ENCODE measurements around the gene MIEF1.
"Not testable (repeated sequence)": the region's sequence is repeated elsewhere in the genome, so short reads cannot be mapped to it uniquely, and the experiment has no call there.

MIEF1 gene

DNA sequence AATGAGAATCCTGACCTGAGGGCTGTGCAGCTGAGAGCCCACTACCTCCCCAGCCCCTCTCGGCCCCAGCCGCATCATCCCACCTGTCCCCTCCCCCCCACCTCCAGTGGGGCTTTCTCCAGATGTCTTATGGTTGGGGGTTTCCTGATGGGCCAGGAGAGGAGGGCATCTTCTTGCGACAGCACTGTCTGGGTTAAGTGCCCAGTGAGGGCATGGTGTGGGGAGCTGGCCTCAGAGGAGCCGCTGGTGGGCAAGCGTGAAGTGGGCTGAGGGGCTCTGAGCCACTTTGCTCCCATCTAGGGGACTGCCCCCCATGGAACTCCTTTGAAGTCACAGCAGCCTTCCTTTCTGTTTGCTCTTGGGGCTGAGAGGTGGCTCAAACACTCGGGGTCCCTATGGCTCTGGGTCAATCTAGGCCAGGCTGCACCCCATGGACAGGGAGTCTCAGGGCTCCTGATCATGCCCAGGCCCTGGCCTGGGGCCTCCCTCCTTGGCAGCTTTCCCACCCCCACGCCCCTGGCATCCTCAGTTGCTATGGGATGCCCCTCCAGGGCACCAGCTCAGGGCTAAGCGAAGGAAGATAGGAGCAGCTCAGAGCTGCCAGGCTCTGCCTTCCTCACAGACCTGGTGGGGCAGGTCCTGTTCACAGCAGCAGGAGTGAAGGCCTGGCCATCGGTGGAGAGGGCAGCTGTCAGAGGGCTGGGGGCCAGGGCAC is 11.0 kb upstream of the MIEF1 start:
- DNase-seq: peak; percentile 23

DNA sequence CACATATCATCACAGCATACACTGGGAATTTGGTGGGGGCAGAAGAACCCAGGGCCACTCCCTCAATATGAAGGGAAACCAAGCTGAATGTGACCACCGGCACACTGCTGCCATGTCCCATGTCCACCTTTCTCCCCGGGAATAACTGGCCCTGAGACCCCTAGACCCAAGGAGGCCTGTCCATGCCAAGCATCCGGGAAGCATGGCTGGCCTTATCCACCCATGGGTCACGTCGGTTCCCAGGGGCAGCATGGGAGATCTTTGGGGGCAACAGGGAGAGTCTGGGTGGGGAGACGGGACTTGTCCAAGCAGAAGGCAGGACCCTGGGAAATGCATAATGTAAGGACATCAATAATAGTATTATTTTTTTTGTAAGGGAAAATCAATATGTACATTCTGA is 10.4 kb upstream of the MIEF1 start:
- no peak for DNase-seq

DNA sequence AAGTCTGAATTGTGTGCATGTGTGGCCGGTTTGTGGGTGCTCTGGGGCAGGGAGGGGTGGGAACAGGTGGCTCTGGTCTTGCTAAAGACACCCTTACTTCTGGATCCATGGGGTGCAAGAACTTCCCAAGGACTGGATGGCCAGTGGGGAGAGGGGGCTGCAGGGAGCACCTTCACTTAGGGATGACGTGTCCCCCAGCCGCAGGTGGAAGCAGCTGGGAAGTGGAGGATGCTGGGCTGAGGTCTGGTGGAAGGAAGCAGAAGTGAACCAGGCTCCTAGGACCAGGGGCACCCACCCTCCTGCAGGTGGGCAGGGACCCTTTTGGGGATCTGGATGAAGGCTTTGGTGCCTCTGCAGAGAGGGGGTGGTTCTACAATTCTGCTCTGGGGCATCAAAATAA is 9.9 kb upstream of the MIEF1 start:
- DNase-seq: no peak

DNA sequence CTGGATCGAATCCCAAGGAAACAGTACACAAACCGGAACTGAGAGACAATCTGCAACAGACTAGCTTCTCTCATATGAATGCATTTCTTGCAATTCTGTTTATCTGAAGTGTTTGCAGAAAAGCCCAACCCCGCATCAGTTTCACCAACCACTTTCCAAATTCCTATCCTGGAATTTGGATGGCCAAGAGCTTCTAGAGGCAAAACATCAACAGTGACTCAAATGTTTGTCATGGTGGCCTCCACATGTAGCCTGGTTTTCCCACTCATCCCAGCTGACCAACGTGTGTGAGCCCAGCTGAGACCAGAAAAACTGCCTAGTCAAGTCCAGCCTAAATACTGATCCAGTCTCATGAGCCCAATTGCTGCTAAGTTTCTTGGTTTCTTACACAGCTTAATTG is 8.3 kb upstream of the MIEF1 start:
- DNase-seq: no peak

DNA sequence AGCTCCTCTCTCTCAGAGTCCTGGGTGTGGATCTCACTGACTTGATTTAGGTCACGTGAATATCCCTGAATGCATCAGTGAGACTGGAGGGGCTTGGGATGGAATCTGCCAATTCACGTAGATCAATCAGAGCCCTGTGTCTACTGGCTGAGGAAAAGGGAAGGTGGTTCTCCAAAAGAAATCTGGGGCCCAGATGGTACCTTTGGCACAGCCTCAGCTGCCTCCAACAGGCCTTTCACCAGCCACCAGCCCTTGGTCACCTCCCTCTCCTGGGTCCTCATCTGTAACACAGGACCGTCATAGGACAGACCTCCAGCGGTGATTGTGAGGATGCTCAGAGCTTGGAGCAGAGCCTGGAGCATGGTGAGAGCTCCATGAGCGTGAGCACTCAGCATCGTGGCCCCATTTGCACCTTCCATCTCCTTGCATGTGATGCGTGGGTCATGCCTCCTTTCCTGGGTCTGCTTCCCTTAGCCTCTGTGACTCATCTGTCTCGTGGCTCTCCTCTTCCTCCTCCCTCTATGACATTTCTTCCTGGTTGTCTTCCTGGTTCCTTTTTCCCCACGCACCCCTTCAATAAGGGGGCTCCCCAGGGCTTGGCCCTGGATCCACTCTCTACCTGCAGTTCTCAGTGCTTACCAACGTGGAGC is 7.5 kb upstream of the MIEF1 start:
- no peak for DNase-seq

DNA sequence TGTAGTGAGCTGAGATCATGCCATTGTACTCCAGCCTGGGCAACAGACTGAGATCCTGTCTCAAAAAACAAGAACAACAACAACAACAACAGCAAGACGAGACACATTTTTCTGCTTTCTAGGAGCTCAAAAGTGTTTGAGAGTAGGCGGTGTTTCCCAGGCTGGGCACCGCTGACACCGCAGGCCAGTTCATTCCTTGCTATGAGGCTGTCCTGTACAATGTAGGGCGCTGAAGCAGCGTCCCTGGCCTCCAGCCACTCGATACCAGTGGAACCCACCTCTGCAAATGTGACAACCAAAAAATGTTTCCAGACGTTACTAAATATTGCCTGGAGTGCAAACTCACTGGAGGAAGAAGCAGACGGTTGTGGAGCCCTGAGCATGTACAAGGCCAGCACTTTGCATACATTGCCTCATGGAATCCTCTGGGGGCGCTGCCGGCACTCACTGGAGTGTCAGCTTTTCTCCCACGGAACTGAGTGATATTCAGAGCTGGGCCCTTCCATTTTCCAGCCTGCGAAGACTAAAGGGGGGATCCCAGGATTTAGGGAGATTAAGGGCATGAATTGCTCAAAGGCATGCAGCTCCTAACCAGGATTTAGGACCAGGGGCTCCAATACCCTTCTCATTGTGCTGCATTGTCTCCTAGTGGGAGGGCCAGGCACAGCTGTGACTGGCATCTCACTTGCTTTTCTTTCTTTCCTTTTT is 5.8 kb upstream of the MIEF1 start:
- peak; percentile 73 for DNase-seq

DNA sequence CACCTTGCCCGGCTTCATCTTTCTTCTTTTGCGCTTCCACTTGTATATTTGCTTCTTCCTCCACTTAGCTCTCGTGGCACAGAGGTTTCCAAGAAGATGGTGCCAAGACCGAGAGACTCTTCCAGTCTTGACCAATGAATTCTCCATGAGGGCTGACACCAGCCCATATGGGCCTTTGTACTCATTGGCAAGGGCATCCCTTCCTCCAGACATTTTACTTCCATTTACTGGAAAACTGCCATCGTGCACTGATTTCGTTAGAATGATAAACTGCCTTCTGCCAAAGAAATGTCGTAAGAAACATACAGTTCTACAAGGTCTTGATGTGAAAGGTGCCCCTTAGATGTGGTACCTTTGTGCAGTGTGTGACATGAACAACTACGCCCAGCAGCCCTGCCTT is 4.7 kb upstream of the MIEF1 start:
- DNase-seq: no peak

DNA sequence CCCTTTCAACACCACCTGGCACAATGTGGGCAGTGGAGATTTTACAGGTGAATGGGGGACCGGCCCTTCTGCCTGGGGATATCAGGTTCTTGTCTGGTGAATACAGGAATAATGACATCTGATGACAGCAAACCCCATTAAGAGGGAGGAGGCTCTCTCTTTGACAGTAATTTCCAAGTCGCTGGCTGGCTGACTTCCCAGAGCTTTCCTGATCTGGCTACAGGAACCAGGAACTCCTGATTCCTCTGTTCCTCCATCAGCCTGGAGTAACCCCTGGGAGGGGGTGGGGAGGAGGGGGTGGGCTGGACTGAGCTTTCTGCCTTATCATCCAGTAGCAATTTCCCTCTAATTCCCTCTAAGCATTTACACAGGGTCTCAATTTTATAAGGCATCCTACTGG is 3.7 kb upstream of the MIEF1 start:
- no peak for DNase-seq

DNA sequence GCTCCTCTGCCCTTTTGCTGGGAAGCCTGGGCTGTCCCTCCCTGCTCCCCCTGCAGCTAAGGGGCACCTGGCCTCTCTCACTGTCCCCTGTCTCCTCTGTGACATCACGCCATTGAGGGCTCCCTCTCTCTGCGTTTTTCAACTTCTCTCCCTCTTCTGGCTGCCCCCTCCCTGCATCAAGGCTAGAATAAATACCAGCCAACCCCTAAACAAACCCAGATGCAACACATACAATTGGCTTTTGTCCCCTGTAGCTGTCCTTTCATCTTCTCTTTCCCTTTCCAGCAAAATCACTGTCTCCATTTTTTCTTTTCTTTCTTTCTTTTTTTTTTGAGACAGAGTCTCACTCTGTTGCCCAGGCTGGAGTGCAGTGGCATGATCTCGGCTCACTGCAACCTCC is 3.3 kb upstream of the MIEF1 start:
- DNase-seq: no peak

DNA sequence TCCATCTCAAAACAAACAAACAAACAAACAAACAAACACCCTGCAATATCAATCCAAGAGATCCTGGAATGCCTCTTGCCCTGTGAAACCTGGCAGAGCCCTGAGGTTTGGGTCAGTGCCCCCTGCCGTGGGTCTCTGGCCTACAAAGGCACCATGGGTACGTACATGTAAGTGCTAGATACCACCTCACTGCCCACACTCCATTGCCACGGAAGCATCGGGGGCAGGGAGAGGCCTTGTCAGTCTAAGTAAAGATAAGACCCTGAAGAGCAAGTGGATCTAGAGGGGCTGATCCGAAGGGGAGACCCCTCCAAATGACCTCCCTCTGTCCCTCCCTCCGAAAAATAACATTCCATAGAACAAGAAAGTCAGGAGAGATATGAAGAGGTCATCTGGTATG is 2.0 kb upstream of the MIEF1 start:
- DNase-seq: no peak

DNA sequence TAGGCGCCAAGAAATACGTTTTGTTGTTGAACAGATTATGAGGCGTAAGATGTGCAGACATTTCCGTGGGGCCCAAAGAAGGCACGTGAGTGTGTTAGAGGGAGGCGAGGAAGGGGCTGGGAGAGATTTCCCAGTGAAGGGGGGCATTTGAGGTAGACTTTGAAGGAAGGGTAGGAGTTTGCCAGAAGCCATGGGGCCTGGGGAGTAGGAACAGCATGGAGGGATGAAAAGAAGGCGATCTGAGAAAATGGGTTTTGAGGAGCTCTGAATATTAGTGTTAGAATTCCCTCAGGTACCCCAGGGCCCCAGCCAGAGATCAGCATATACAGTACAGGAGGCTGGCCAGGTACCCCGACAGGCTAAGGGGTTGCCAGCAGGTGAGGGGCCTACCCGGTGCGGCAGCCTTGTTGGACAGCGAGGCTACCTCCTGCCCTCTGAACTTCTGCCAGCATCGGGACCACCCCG is 414 bp upstream of the MIEF1 start:
- no peak for DNase-seq

DNA sequence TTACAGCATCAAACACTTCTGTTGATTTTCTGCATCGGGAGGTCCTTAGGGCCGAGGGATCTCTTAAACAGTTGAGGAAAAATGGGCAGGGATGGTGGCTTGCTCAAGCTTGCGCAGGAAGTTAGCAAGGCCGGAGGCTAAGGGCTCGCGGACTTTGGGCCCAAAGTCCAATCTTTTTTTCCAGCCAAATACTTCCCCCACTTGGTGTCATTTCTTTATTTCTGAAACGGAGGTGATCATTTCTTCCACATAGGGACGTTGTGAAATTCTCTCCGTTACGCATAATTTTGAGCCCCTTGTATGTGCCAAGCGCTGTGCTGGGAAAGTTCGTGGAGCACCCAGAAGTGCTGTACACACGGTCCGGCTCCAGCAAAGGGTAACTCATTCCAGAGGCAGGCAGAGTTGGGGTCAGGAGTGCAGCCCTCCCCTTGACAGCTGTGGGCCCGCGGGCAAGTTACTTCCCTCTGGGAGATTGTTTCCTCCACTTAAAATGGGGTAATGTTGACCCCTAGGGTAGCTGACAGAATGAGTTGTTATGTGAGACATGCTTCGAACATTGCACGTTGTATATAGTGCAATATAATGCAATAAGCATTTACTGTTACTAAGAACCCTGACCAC is 809 bp downstream of the MIEF1 start:
- no peak for DNase-seq

DNA sequence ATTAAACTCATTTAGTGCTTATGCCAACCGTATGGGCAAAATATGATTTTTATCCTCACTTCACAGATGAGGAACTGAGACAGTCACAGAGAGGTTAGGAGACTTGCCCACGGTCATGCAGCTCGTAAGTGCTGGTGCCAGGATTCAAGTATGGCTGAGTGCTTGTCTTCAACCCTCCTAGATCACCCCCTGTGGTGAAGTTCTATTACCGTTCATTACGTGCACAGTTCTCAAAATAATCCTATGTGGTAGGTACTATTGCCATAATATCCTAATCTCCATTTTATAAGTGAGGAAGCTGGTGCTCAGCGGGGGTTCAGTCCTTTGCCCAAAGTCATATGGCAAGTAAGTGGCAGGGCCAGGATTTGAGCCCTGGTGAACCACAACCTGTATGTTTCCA is 1.5 kb downstream of the MIEF1 start:
- DNase-seq: no peak

DNA sequence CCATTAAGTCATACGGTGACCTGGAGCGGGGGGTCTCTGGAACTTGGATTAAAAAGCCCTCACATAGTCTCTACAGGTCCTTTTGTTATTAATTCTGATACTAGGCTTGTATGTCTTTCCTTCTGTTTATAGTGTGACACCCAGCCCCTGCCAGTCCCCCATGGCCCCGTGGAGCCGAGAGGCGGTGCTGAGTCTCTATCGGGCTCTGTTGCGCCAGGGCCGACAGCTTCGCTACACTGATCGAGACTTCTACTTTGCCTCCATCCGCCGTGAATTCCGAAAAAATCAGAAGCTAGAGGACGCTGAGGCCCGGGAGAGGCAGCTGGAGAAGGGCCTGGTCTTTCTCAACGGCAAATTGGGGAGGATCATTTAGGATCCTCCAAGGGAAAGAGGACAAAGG is 2.0 kb downstream of the MIEF1 start:
- DNase-seq: no peak

DNA sequence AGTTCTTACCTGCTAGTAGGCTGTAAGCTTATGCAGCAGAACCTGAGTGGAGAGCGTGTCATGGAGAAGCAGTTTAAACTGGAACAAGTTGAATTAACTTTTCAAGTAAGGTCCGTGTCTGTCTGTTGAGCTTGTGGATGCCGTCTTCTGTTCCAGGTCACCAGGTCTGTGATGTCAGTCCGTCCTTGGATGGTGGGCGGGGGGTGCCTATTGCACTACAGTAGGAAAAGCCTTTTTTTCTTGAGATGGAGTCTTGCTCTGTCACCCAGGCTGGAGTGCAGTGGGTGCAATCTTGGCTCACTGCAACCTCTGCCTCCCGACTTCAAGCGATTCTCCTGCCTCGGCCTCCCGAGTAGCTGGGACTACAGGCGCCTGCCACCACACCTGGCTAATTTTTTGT is 4.9 kb downstream of the MIEF1 start:
- DNase-seq: not testable (repeated sequence)

DNA sequence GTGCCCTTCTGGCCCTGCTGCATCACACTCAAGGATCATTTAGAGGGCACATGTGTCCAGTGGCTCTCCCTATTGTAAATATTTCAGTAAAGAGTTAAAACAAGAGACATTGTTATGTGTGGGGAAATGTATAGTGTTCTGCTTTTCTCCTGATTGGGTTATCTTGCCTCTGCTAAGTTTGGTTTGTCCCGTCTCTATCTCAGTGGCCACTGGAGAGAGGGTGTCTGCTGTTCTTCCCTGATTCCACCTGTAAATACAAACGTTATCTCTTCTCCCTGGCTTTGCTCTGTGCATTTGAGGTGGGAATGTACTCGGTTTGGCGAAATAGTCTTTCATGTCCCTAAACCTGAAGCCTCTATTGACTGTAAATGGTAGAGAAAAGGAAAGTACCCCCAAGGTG is 6.3 kb downstream of the MIEF1 start:
- DNase-seq: no peak

DNA sequence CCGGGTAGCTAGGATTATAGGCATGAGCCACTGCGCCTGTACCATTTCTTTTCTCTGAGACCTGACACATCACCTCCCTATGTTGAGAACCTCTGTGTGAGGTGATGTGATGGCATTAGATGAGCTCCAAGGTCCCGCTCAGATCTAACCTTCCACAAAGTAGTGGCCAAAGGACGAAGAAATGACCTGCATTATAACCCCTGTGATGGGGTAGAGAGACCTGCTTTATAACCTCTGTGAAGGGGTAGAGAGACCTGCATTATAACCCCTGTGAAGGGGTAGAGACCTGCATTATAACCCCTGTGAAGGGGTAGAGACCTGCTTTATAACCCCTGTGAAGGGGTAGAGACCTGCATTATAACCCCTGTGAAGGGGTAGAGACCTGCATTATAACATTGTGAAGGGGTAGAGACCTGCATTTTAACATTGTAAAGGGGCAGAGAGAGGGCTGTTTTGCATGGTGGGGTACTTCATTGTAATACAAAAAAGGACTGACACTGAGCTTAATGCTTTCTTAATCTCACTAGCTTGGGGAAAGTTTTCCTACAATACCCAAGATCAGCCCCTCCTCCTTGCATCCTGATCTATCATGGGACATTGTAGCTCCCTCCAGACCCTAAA is 8.5 kb downstream of the MIEF1 start:
- no peak for DNase-seq

DNA sequence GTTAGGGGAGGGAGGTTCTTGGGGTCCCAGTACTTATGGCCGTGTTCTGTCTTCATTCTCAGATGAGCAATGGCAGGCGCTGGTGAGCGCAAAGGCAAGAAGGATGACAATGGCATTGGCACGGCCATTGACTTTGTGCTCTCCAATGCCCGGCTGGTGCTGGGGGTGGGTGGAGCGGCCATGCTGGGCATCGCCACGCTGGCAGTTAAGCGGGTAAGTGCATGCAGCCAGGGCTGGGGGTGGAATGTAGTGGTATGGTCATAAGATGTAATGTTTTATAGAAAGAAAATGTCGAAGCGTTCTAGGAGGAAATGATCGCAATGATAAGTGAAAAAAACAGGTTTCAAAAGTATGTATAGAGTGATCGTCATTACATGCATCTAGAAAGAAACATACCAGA is 9.1 kb downstream of the MIEF1 start:
- no peak for DNase-seq

DNA sequence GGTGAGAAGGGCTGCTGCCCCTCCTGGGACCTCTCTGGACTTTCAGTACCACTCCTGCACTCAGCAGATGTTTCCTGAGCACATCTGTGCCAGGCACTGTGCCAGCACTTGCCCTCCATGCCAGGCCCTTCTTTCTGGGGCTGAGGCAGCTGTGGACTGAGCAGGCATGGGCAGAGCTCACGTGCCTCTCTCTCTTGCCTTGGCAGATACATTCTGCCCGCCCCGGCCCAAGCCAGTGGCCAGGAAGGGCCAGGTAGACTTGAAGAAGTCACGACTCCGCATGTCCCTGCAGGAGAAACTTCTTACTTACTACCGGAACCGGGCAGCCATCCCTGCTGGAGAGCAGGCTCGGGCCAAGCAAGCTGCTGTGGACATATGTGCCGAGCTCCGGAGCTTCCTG is 9.9 kb downstream of the MIEF1 start:
- no peak for DNase-seq

DNA sequence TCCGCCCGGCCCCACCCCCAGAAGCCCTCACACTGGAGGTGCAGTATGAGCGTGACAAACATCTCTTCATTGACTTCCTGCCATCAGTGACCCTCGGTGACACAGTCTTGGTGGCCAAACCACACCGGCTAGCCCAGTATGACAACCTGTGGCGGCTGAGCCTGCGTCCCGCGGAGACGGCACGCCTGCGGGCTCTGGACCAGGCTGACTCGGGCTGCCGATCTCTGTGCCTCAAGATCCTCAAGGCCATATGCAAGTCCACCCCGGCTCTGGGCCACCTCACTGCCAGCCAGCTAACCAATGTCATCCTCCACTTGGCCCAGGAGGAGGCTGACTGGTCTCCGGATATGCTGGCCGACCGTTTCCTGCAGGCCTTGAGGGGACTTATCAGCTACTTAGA is 11.7 kb downstream of the MIEF1 start:
- no peak for DNase-seq

DNA sequence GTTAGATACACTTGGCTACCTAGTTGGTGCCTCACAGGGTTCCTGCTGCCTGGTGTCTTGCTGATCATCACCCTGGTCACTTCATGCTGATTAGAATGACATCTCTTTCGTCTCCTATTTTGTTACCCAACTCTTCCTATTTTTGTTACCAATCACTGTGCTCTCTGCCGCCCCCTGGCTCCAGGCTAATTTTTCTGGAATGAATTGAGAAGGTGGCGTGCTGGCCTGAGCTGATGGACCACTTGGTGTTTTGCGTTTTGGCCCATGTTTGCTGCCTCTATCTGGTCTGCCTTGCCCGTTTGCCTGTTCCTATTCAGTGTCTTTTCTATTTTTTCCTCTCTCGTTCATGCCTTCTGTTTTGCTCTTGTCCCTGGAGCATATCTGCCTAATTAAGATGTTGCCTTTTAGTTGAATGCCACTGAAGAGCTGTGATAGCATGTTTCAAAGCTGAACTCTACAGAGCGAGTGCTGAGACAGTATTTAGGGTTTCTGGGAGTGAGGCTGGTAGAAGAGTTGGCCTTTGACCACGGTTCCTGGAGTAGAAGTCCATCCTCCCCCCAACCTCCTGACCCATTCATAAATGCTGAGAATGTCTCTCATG is 12.4 kb downstream of the MIEF1 start:
- DNase-seq: no peak

DNA sequence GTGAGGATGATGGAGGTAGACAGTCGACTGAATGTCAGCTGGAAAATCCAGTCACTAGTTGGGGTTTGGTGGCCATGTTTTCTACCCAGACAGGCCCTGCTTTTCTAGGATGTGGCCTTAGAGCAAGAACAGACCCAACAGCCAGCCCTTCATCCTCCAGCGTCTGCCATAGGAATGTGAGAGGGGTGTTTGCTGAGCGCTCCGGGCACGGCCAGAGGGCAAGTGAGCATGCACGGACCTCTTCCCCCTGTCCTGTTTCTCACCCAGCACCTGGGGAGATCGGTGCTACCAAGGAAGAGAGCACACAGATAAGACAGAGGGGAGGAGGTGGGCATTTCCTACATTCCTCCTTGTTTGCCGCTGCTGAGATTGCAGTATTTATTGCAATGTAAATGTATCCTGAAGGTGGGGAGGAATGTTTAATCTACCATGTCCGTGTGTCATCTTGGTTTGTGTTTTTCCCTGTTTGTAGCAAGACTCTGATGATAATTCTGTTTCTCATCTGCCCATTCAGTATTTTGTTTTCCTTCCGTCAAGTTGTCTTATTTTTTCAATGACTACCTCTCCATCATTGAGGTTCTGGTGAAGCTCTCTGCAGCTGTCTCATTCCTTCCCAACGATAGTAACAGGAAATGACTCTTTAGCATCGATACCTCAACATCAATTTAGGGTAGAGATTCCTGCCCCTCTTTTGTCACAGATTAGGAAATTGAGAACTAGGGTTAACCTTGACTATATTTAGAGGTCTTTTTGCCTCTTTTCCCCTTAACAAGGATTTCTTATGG is 13.4 kb downstream of the MIEF1 start:
- no peak for DNase-seq
